GM21515 (cell line): ENCODE results near the gene FAM83E.

ENCODE experiments used
- ATAC-seq: cut with Tn5 transposase; IDR thresholded peaks from one replicate; pipeline ENCODE4 v1.9.1; 2021; ENCODE audit not compliant: unreplicated experiment

Gene FAM83E

GRCh38 chr19:48613024-48613851, 1.6 kb downstream of the FAM83E start:
- no peak for ATAC-seq

- ATAC-seq: no peak
Observed at GRCh38 chr19:48611872-48612271, 3.0 kb downstream of the FAM83E start.

GRCh38 chr19:48609571-48610108, 5.2 kb downstream of the FAM83E start:
- ATAC-seq: no peak

- no peak for ATAC-seq
Observed at GRCh38 chr19:48608798-48609263, 6.0 kb downstream of the FAM83E start.

- no peak for ATAC-seq
Observed at GRCh38 chr19:48607359-48607755, 7.5 kb downstream of the FAM83E start.

- ATAC-seq: no peak
Observed at GRCh38 chr19:48606463-48607358, 8.2 kb downstream of the FAM83E start, which contains the start of gene SPACA4. SPACA4 (plus strand) TSS chr19:48606742; CDS start chr19:48606979, 237 bp downstream.

- ATAC-seq: no peak
Observed at GRCh38 chr19:48603850-48604249, 11.0 kb downstream of the FAM83E start.

GRCh38 chr19:48603449-48603848, 11.4 kb downstream of the FAM83E start:
- ATAC-seq: no peak

GRCh38 chr19:48603001-48603400, 11.9 kb downstream of the FAM83E start:
- ATAC-seq: no peak

GRCh38 chr19:48600679-48601417, 14.0 kb downstream of the FAM83E start:
- ATAC-seq: no peak

- ATAC-seq: no peak
Observed at GRCh38 chr19:48598996-48599700, 15.7 kb downstream of the FAM83E start.

- ATAC-seq: no peak
Observed at GRCh38 chr19:48596679-48597465, 18.0 kb downstream of the FAM83E start.

- no peak for ATAC-seq
Observed at GRCh38 chr19:48596237-48596636, 18.6 kb downstream of the FAM83E start.

GRCh38 chr19:48595833-48596232, 19.0 kb downstream of the FAM83E start:
- ATAC-seq: no peak

- no peak for ATAC-seq
Observed at GRCh38 chr19:48595171-48595570, 19.7 kb downstream of the FAM83E start.

- no peak for ATAC-seq
Observed at GRCh38 chr19:48591021-48591420, 23.9 kb downstream of the FAM83E start.

GRCh38 chr19:48588670-48589401, 26.0 kb downstream of the FAM83E start:
- ATAC-seq: no peak

GRCh38 chr19:48587387-48587786, 27.5 kb downstream of the FAM83E start:
- no peak for ATAC-seq

- no peak for ATAC-seq
Observed at GRCh38 chr19:48582168-48582567, 32.7 kb downstream of the FAM83E start.
